ENCODE data around the gene HIKESHI. TPM values are rescaled to one million over a fixed set of nuclear protein-coding genes. Genes with fewer than 3 reads are reported as not detected.
"Not testable (repeated sequence)": the region's sequence is repeated elsewhere in the genome, so short reads cannot be mapped to it uniquely, and the experiment has no call there.

HIKESHI gene
- polyA plus RNA-seq, 1 of the 3 experiments (the other 2 are of a cell fraction) = 62.3 TPM

- no peak for TF ChIP-seq PBX3 (IDR thresholded peaks at IDR 0.05)
These were observed 1.2 kb downstream of the HIKESHI start (continued) for GRCh38 chr11:86303257-86303656.

- peaks cover 3 to 20% of the 10 kb centered on the region in 2 experiments for H3K36me3 ChIP-seq (replicated peaks in 1 of 2; ENCODE audit: control insufficient read depth in 1 of 2, insufficient read depth in 2 of 2, low read length in 1 of 2)
- POLR2A ChIA-PET; H3K4me1 ChIP-seq (ENCODE audit: control insufficient read depth in 1 of 2, insufficient read depth in 2 of 2, low read depth in 1 of 2, low read length in 1 of 2); H3K27ac ChIP-seq (ENCODE audit: low read depth in 2 of 2, low read length in 1 of 2); CTCF ChIA-PET; H3K4me2 ChIP-seq; H3K9me3 ChIP-seq; DNase-seq; H3F3A ChIP-seq (replicated peaks; ENCODE audit: insufficient read depth); H3K27me3 ChIP-seq (ENCODE audit: insufficient read depth); H2AFZ ChIP-seq (ENCODE audit: low read depth); H3K4me3 ChIP-seq (ENCODE audit: low read depth in 2 of 2, low read length in 1 of 2); H3K9me2 ChIP-seq; H3K9ac ChIP-seq; H4K20me1 ChIP-seq (ENCODE audit: insufficient read depth): not testable (repeated sequence)
- 95% methylated on average over 4 of the region's 4 CpGs for WGBS (ENCODE audit: low lambda C conversion rate)
- H3K79me2 ChIP-seq (ENCODE audit: insufficient read depth) = peaks cover 58% of the 10 kb centered on the region
These were observed 6.7 kb downstream of the HIKESHI start for GRCh38 chr11:86308710-86309109.

- Histone ChIP-seq H3K36me3 (replicated peaks in 1 of 2; ENCODE audit: control insufficient read depth in 1 of 2, insufficient read depth in 2 of 2, low read length in 1 of 2) (peaks cover 9 to 45% of the 10 kb centered on the region in 2 experiments), H3K27me3 (ENCODE audit: insufficient read depth) (no peaks in the 10 kb centered on the region), H2AFZ (ENCODE audit: low read depth) (no peak overlapping the region), H3K9me3 (no peaks in the 10 kb centered on the region), H3F3A (replicated peaks; ENCODE audit: insufficient read depth) (no peaks in the 10 kb centered on the region), H4K20me1 (ENCODE audit: insufficient read depth) (no peaks in the 10 kb centered on the region), H3K9ac (no peak overlapping the region), H3K9me2 (no peaks in the 10 kb centered on the region), H3K27ac (ENCODE audit: low read depth in 2 of 2, low read length in 1 of 2) (no peak overlapping the region), H3K4me2 (no peak overlapping the region), H3K4me1 (ENCODE audit: control insufficient read depth in 1 of 2, insufficient read depth in 2 of 2, low read depth in 1 of 2, low read length in 1 of 2) (no peaks in the 10 kb centered on the region), H3K4me3 (ENCODE audit: low read depth in 2 of 2, low read length in 1 of 2) (no peak overlapping the region), H3K79me2 (ENCODE audit: insufficient read depth) (peaks cover 41% of the 10 kb centered on the region)
- no peak for DNase-seq
- ChIA-PET POLR2A (no interaction called here), CTCF (no interaction called here)
- 92% methylated on average over 2 of the region's 2 CpGs for WGBS (ENCODE audit: low lambda C conversion rate)
- TF ChIP-seq GABPA (IDR thresholded peaks at IDR 0.05; ENCODE audit: low read depth) (no peak), NRF1 (IDR thresholded peaks at IDR 0.05; ENCODE audit: low read depth, low read length) (no peak), MAX (IDR thresholded peaks at IDR 0.05; ENCODE audit: low read depth) (no peak), YY1 (IDR thresholded peaks at IDR 0.05; ENCODE audit: low read depth) (no peak), ELF1 (IDR thresholded peaks at IDR 0.05) (no peak), RCOR1 (IDR thresholded peaks at IDR 0.05; ENCODE audit: low read length) (no peak), FOSL2 (IDR thresholded peaks at IDR 0.05; ENCODE audit: borderline replicate concordance, low read depth) (no peak), EZH2phosphoT487 (IDR thresholded peaks at IDR 0.05; ENCODE audit: borderline replicate concordance, low read depth) (no peak), IRF3 (IDR thresholded peaks at IDR 0.05; ENCODE audit: low read depth, low read length) (no peak), POLR2AphosphoS5 (IDR thresholded peaks at IDR 0.05; ENCODE audit: low read depth, low read length) (no peak)
These were observed 11.8 kb downstream of the HIKESHI start for GRCh38 chr11:86313793-86314192.

Data from SK-N-SH (cell line).